HL-60 (cell line): ENCODE results near the gene TSC22D1.

Experiments used
- CTCF ChIP-seq: IDR thresholded peaks from one replicate; pipeline ENCODE4 v1.5.1; 2011; ENCODE audit warnings: low read length, control low read depth, inconsistent platforms; ENCODE audit not compliant: insufficient read depth
- GABPA ChIP-seq: IDR thresholded peaks from 2 replicates; pipeline ENCODE4 v1.6.1; 2012; ENCODE audit warnings: low read depth

DNA sequence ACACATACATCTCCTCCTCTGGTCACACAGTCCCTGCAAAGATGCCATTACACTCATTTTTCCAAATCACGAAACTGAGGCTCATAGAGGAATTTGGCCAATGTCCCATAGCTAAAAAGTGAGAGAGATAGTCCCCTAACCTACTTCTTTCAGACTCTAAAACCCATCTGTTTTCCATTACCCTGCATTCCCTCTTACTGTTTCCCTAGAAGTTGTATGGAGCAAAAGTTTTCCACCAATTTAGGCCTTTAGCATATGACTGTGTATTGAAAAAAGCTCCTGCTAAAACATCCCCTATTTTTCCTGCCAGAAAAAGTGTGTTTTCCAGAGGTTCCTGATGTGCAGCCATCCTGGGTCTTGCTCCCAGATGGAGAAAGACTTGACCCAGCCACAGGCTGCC lies 186.3 kb downstream of the TSC22D1 start:
- TF ChIP-seq GABPA, result no peak
- TF ChIP-seq CTCF, result no peak
